NCI-H2227 treated with DMSO at 0.1 percent for 48 hours (cell line): Measurements from ENCODE around the gene NDUFA13.

ENCODE experiments used
- DNase-seq: peaks from one replicate; lab custom pipeline; 2025; lab: John Stamatoyannopoulos, UW

Gene NDUFA13

DNA sequence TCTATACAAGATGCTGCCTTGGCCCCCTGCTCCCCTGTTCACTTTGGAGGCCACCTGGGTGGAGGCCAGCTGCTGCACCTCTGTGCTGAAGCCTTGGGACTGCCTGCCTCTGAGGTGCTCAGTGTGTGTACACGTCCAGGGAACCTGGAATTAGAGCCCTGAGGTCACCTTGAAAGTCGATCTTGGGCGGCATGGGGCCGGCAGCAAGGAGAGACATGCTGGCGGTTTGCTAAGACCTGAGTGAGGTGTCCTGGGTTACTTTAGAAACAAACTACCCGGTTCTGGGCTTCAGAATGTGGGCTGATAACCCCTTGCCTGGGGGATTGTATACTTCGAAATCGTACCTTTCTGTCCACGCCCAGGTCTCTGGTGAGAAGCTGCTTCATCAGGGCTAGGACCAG is 26.2 kb upstream of the NDUFA13 start:
- DNase-seq: no peak

DNA sequence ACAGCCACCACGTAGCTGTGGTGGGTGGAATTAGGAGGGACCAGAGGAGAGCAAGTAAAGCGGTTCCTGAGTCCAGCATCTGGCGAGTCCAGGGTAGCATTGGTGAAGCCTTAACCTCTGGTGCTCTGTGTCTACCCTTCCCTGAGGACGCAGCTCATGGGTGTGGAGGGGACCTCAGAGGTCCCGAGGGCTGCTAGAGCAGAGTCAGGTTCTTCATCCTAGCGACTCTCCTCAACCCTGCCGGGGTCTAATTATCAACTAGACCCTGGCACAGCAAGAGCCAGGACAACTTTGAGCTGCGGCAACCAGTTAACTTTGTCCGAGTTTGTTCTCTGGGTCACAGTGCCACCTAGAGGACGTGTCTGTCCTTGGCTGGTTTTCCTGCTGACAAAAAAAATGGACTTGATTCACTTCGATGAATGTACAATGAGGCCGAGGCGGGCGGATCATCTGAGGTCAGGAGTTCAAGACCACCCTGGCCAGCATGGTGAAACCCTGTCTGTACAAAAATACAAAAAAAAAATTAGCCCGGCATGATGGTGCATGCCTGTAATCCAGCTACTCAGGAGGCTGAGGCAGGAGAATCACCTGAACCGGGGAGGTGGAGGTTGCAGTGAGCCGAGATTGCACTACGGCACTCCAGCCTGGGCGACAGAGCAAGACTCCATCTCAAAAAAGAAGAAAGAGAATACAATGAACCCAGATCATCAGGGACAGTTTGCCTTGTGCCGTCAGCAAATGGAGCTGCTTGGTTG is 25.6 kb upstream of the NDUFA13 start:
- peak; percentile 39 for DNase-seq

DNA sequence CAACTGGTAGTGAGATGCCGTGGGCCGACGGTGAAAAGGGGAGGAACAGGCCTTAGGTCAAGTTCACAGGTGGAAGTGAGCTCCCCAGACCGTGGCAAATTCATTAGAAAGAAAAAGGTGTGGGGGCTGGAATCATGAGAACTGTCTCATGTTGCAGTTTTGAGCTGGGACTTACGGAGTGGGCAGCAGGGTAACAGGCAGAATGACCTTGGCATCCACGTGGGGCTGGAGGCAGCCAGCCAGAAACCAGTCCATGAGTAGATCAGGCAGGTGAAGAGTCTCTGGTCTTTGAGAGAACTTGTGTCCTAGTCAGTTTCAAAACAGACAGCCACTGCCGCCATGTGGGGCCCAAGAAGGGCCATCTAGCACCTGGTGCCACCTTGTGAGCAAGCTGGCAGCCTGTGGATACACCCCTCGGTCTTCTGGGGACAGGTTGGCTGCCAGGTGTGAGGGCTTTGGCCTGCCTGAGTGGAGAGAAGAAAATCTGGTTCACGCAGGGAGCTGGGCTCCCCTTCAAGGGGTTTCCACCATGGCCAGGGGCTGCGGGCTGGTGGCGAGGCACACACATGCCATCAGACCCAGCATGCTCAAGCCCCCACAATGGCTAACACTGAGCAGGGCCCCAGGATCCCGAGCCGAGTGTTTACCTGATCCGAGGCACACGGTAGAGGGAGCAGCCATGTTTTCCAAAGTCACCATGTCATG is 24.6 kb upstream of the NDUFA13 start:
- DNase-seq: no peak

DNA sequence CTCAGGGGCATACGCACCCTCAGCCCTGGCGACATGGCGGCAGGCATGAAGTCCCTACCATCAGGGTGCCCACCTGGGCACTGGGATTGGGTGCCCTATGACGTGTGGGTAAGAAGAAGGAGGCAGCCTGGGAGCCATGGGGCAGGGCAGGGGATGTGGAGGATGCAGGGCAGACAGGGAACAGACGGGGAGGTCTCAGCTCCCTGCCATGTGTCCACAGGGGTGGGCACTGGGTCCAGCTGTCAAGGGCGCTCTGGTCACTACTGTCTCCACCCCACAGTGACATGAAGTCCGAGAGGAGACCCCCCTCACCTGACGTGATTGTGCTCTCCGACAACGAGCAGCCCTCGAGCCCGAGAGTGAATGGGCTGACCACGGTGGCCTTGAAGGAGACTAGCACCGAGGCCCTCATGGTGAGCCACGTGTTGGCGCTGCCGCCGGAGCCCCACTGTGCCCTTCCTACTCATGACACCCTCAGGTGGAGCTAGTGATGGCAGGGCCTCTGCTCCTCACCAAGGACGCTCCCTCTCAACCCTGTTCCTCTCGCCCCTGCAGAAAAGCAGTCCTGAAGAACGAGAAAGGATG is 23.9 kb upstream of the NDUFA13 start:
- DNase-seq: no peak

DNA sequence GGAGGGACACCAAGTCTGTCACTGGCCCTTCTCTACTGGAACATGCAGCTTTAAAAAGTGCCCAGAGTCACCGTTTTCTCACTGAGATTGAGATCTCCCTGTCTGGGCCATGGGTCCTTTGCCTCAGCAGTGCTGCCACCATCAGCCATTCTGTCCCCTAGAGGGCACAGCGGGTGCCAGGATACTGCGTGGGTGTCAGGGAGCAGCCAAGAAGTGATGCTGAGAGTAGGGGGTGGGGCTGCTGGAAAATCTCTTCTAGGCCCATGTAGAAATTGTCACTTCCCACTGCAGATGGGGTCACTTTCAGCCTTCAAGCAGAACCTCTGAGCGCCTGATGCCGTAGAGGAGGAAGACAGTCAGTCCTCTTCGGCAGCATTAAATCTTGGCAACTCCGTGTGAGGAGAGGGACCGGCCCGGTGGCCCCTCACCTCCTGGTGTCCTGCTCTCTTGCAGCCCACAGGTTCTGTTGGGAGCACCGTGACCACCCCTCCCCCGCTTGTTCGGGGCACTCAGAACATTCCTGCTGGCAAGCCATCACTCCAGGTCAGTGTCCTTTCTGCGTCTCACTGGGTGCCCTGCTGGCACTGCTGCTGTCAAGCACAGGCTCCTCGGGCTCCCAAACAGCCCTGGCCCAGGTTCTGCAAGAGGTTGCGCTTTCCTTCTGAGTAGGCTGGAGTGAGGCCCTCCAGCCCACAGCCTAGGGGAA is 22.0 kb upstream of the NDUFA13 start:
- no peak for DNase-seq

DNA sequence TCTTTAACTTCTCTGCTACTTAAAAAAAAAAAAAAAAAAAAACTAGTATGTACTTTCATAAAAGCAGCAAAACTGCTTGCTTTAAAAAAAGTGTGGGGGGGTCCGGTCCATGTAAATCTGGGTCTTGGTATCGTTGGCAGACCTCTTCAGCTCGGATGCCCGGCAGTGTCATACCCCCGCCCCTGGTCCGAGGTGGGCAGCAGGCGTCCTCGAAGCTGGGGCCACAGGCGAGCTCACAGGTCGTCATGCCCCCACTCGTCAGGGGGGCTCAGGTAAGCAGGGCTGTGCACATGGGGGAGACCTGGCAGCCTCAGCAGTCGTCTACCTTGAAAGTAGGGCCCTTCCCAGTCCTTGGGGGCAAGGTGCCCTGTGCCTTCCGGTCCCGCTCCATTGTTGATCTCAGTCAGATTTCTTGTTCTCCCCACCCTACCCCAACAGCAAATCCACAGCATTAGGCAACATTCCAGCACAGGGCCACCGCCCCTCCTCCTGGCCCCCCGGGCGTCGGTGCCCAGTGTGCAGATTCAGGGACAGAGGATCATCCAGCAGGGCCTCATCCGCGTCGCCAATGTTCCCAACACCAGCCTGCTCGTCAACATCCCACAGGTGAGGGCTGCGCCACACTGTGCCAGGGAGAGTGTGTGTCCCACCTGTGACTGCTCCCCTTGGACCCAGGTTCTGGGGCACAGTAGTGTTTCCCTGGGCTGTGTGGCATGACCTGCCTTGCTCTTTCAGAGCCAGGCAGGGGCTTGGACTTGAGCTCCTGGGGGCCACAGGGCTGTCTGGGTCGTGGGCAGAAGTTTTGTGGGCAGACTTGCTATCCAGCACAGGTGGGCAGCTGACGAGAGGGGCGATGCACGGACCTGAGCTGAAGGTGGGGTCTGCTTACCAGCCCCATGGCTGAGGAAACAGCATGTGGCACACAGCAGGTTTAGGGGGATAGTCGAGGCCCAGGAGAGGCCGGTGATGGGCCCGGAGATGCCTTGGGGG is 20.1 kb upstream of the NDUFA13 start:
- no peak for DNase-seq

DNA sequence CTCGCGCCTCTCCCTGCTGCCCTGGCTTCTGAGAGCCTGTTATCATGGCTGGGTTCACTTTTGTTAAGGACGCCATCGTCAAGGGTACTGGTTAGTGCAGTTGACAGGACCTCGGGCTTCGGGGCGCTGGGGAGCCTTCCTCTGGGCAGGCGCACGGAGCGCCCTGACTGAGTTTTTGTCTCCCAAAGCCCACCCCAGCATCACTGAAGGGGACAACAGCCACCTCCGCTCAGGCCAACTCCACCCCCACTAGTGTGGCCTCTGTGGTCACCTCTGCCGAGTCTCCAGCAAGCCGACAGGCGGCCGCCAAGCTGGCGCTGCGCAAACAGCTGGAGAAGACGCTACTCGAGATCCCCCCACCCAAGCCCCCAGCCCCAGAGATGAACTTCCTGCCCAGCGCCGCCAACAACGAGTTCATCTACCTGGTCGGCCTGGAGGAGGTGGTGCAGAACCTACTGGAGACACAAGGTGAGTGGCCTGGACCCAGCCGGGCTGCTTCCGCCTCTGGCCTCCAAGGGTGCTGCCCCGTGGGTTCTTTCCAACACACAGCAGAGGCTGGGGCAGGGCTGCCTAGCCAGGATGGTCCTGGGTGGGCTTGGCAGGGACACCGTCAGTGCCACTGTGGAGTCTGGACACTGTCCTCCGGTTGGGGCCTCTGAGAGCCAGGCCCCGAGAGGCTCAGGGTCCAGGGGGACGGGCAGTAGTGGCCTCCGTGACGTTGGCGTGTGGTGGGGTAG is 17.6 kb upstream of the NDUFA13 start:
- DNase-seq: no peak

DNA sequence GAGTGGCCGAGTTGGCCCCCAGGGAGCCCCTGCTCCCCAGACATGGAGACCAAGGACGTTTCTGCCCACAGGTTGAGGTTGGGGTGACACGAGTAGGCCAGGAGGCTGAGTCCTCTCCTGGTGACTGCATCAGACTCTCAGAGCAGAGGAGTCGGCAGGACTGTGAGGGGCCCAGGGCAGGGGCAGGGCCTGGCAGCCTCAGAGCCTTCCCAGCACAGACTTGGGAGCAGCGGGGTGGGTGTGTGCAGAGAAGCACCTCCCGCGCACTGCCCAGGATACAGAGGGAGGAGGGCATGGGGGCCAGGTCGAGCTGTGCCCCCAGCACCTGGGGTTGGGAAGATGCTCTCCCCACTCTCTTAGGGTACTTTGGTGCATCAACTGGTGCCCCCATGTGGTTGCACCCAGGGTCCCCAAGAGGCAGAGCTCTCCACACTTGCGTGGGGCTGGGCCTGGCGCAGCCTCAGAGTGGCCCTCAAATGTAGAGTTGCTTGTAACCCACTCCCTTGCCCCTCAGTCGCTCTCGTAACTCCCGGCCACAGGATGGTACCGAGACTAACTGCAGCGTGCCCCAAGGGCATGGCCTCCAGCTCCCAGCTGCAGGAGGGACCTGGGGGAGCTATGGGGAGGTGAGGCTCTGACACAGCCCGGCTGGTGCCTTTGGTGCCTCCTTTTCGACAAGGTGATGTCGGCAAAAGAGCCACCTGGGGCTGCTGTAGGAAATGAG is 16.6 kb upstream of the NDUFA13 start:
- no peak for DNase-seq

DNA sequence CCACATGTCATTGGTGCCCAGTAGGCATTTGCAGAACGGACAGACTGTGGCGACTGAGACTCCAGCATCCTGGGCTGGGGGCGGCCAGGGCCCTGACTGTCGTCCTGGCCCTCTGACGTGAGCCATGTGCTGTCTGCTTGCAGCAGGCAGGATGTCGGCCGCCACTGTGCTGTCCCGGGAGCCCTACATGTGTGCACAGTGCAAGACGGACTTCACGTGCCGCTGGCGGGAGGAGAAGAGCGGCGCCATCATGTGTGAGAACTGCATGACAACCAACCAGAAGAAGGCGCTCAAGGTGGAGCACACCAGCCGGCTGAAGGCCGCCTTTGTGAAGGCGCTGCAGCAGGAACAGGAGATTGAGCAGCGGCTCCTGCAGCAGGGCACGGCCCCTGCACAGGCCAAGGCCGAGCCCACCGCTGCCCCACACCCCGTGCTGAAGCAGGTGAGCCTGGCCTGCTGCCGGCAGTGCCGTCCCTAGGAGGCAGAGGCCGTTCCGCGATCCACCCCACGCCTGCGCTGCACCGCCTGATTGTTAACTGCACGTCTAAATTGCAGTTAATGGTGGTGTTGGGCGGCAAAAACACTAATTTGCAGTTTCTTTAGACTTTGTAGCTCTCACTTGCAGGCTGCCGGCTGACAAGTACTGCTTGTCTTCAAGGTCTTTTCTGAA is 14.9 kb upstream of the NDUFA13 start:
- DNase-seq: peak; percentile 67

DNA sequence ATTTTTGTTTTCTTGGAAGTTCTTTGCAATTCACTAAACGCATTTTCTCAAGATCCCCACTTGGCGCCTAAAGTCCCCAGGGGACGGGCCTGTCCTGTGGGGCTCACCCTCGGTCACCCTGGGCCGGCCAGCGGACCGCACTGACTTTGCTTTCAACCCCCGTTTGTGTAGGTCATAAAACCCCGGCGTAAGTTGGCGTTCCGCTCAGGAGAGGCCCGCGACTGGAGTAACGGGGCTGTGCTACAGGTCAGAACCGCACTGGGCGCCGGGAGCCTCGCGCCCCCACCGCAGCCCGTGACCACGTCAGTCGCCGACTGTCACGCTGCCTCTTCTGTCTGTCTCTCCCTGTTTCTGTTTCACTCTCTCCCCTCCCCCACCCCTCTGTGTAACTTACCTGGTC is 14.2 kb upstream of the NDUFA13 start:
- no peak for DNase-seq

DNA sequence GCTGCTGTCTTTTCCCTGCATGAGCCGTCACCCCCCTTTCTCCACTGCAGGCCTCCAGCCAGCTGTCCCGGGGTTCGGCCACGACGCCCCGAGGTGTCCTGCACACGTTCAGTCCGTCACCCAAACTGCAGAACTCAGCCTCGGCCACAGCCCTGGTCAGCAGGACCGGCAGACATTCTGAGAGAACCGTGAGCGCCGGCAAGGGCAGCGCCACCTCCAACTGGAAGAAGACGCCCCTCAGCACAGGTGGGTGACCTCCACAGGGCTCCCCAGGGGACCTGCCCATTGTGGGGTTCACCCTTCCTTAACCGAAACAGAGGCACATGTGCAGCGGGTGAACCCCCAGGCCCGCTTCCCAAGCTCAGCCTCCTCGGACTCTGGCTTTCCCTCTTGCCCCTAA is 13.7 kb upstream of the NDUFA13 start:
- no peak for DNase-seq

DNA sequence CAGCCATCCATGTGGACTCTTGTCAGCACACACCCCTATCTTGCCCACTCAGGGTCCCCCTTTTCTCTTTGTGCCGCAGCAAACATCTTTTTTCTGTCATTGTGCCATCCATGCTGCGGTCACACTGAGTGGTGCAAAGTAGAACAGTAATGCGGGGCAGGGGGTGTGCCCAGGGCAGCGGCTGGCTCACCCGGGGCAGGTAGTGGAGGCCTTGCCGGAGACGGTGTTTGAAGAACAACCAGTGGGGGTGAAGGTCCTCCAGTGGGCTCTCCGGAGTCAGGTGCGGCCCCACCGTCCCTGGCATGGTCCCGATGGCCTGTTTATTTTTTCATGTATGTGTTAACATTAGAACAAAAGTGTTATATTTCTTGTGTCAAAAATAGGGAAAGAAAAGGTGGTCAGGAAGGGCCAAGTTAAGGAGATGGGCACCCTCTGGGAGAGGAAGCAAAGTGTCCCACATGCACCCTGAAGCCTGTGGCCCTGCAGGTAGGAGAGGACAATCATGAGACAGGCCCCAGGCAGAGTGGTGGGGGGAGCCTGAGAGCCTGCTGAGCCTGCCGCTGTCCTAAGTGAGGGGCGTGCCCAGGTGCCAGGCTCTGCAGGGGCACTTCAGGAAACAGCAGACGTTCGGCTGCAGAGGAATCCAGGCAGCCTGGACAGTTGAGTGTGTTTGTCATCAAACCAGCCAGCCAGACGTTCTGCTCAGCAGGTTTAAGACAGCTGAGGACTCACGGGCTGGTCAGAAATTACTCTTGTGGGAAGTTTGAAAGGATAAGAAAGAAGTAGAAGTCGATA is 13.0 kb upstream of the NDUFA13 start:
- peak; percentile 44 for DNase-seq

DNA sequence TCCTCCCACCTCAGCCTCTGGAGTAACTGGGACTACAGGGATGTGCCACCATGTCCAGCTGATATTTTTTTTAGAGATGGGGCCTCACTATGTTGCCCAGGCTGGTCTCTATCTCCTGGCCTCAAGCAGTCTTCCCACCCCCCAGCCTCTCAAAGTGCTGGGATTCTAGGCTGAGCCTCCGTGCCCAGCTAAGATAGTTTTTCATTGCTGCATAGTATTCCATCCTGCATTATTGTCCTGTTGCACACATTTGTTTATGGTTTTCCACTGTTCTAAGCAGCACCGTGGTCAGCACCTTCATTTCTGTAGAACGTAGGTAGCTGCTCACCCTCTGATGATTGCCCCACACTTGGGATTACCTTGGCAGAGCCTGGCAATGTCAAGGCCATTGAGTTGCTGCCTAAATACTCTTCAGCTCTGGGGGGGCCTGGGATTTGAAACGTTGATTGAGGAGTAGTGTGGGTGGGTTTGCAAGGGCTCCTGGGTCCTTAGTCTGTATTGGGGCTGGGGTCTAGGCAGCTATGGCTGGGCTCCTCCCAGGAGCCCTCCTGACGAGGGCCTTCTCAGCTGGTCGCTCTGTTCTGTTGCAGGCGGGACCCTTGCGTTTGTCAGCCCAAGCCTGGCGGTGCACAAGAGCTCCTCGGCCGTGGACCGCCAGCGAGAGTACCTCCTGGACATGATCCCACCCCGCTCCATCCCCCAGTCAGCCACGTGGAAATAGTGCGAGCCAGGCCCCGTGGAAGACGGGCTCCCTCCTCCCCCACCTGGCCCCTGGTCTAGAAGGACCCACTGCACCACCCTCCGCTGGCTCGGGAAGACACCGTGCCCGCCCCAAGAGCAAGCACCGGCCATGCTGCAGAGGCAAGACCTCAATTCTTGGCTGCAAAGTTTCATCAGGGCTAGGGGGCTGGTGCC is 11.0 kb upstream of the NDUFA13 start:
- DNase-seq: no peak

DNA sequence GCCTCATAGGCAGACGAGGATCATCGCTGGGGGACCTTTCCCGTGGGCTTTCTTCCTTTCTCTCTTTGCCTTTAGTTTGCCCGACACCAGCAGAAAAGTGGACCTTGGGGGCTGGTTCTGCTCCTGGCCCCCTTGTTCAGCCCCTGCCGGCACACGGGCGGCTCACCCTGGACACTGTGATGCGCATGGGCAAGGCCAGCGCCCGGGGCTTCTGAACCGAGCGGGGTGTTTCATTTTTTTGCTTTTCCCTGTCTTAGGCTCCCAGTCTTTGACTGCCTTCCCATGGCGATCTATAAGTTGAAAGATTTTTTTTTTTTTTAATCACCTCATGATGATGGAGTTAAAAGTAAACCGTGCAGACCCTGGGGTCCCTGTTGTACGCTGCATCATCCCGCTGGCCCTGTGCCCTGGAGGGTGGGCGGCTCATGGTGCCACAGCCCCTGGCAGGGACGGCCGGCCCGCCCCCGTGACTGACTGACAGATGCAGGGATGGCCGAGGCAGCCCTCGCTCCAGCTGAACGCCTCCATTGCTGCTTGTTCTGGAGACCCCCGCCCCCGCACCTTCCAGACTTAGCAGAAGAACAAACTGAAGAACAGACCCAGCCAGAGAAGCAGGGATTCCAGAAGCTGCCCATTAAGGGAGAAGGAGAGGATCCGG is 10.2 kb upstream of the NDUFA13 start:
- DNase-seq: no peak

DNA sequence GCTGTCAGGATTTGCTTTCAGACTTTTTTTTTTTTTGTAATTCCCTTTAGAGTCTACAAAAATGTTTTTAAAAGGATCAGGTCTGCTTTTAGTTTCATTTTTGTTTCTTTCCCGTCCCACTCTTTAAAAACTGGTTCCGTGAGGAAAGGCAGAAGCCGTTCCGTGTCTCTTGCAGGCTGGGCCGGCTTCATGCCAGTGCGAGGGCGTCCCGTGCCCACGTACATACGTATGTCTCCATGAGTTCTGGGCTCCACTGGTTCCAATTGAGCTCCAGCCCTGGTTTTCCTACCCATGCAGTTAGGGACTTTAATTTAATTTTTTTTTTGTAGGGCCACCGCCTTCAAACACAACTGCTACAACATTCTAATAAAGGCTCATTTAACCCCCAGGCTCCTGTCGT is 9.4 kb upstream of the NDUFA13 start:
- DNase-seq: no peak

DNA sequence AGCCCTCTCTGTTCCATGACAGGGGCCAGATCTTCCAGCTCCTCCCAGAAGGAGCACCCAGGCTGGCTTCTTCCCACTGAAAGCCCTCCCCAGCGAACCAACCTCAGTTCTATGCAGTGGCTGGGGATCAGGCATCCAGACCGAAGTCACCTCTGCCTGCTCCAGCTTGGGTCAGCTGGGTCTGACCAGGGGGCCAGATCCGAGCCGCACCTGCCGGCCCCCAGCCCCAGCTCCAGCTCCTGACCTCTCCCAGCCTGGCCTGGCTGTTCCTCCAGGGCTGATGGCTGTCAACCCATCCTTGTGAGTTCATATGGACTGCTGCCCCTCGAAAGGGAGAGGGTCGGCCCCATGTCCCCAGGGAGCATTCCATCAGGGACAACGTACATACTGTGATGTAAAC is 8.7 kb upstream of the NDUFA13 start:
- no peak for DNase-seq

DNA sequence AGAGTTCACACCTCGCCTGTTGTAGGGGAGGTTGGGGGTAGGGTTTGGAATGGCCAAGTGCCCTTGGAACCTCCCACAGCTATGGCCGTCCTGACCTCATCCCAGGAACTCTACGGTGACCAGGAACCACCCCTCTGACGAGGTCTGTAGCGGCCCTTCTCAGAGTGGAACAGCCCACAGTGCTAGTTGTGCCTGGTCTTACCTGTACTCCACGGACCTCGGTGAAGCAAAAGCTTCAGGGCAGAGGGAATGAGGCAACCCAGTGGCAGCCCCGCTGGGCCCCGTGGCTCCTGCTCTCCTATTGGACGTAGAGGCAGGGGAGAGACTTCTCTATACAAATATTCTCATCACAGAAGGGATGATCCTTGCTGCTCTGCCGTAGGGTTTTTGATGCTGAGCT is 7.8 kb upstream of the NDUFA13 start:
- no peak for DNase-seq
